Fibroblast of pulmonary artery (primary cell): ENCODE results near the gene CD74.

ENCODE experiments used
- DNase-seq: peaks from one replicate; pipeline ENCODE4 v3.0.0-alpha.2; 2010; ENCODE audit warnings: low read depth
- H3K4me3 ChIP-seq: replicated peaks from 2 replicates; pipeline ENCODE4 v1.5.1; 2011; ENCODE audit warnings: low read depth, mild to moderate bottlenecking, control low read depth, low read length, moderate library complexity
- CTCF ChIP-seq: IDR thresholded peaks from 2 replicates; pipeline ENCODE4 v1.5.1; 2011; ENCODE audit warnings: mild to moderate bottlenecking, control low read depth, low read length, inconsistent platforms; ENCODE audit errors: missing control alignments

Gene CD74

GRCh38 chr5:150372639-150373038 lies 40.1 kb downstream of the CD74 start:
- no peak for TF ChIP-seq CTCF
- DNase-seq, result no peak
- H3K4me3 ChIP-seq, result no peak overlapping the region

- DNase-seq, result no peak
- TF ChIP-seq CTCF, result no peak
- H3K4me3 ChIP-seq, result no peak overlapping the region
Measured at GRCh38 chr5:150368526-150368925, 44.2 kb downstream of the CD74 start.

GRCh38 chr5:150364004-150364403 lies 48.7 kb downstream of the CD74 start:
- H3K4me3 ChIP-seq, result no peak overlapping the region
- no peak for TF ChIP-seq CTCF
- no peak for DNase-seq

- H3K4me3 ChIP-seq, result no peak overlapping the region
- TF ChIP-seq CTCF, result no peak
- no peak for DNase-seq
Measured at GRCh38 chr5:150363185-150363584, 49.5 kb downstream of the CD74 start.

GRCh38 chr5:150361301-150361700 lies 51.4 kb downstream of the CD74 start:
- H3K4me3 ChIP-seq, result no peak overlapping the region
- DNase-seq, result no peak
- no peak for TF ChIP-seq CTCF

- TF ChIP-seq CTCF, result no peak
- peak; percentile 7 for DNase-seq
- H3K4me3 ChIP-seq, result peak overlapping the region; percentile 82
Measured at GRCh38 chr5:150358261-150359095, 54.2 kb downstream of the CD74 start.
